ENCODE measurements around the gene CALB2.

DNA sequence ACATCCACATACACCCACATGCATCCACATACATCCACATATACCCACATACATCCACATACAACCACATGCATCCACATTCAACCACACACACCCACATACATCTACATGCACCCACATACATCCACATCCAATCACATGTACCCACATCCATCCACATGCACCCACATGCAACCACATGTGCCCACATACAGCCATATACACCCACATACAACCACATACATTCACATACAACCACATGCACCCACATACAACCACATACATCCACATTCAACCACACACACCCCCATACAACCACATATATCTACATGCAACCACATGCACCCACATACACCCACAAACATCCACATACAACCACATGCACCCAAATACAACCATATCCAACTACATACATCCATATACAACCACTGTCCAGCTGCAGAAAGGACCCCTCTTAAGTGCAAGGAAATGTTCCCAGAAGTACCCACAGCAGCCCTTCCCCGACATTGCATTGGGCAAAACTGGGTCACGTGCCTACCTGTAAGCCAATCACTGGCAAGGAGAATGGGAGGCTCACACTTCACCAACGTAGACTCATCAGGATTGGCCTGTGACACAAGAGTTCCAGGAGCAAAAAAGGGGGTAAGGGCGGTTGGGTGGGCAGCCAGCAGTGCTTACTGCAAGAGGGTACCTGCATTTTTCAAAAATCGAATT is 18.1 kb downstream of the CALB2 start:
- TF ChIP-seq POLR2AphosphoS5 (IDR thresholded peaks at IDR 0.05; ENCODE audit: low read depth, low read length): no peak
- TF ChIP-seq POLR2A (IDR thresholded peaks at IDR 0.05; ENCODE audit: low read depth, low read length): no peak

Measured in GM12892 (cell line).